SK-N-SH (cell line): ENCODE data around the gene MILR1. TPM values are rescaled to one million over a fixed set of nuclear protein-coding genes. Genes with fewer than 3 reads are reported as not detected.
A peak's percentile ranks its signal among the peaks of the same experiment; 100 is the strongest.

ENCODE experiments used
- CTCF ChIA-PET: fragments of 300-600, 350-600 bp; formaldehyde crosslinking; extraction: SDS; loops from one replicate; lab custom pipeline; 2021; lab: Yijun Ruan, JAX
- POLR2A ChIA-PET: fragments of 350-600 bp; sonication (Branson Sonifier 250); formaldehyde crosslinking; extraction: SDS; loops from one replicate; lab custom pipeline; 2020; ENCODE audit warnings: antibody characterized with exemption, inconsistent platforms; lab: Yijun Ruan, JAX
- DNase-seq: peaks from one replicate; pipeline ENCODE4 v3.0.0; 2012
- H2AFZ ChIP-seq: fragments of 200-600 bp; sonication (generic); 2 replicates; pipeline ENCODE4 v1.8.1; 2016; ENCODE audit warnings: antibody characterized with exemption, mild to moderate bottlenecking, low read depth
- H3F3A ChIP-seq: fragments of 200-600 bp; sonication (generic); replicated peaks from 2 replicates; pipeline ENCODE3; 2016; ENCODE audit warnings: antibody characterized with exemption, mild to moderate bottlenecking; ENCODE audit not compliant: insufficient read depth
- H3K27ac ChIP-seq, 2 experiments: fragments of 200-500 bp in 1 of 2; fragments of 200-600 bp in 1 of 2; sonication (Bioruptor generic) in 1 of 2; sonication (generic), shearing (Covaris generic) in 1 of 2; 2 replicates each; pipeline versions ENCODE4 v1.5.1 to v1.6.1; 2014 to 2016; ENCODE audit warnings: low read depth in 2 of 2, inconsistent platforms in 1 of 2, low read length in 1 of 2, mild to moderate bottlenecking in 1 of 2, mixed read lengths in 1 of 2
- H3K27me3 ChIP-seq: fragments of 200-600 bp; sonication (generic), shearing (Covaris generic); 2 replicates; pipeline ENCODE4 v1.6.1; 2016; ENCODE audit warnings: mixed run types; ENCODE audit not compliant: insufficient read depth
- H3K36me3 ChIP-seq, 2 experiments: fragments of 200-500 bp in 1 of 2; fragments of 200-600 bp in 1 of 2; sonication (Bioruptor generic) in 1 of 2; sonication (generic) in 1 of 2; replicated peaks in 1 of 2; 2 replicates each; pipeline versions ENCODE3 to v1.5.1; 2014 to 2016; ENCODE audit warnings: low read length in 1 of 2, mild to moderate bottlenecking in 1 of 2; ENCODE audit not compliant: insufficient read depth in 2 of 2, control insufficient read depth in 1 of 2
- H3K4me1 ChIP-seq, 2 experiments: fragments of 200-500 bp in 1 of 2; fragments of 200-600 bp in 1 of 2; sonication (Bioruptor generic) in 1 of 2; sonication (generic), shearing (Covaris generic) in 1 of 2; 2 replicates each; pipeline versions ENCODE4 v1.5.1 to v1.6.1; 2014 to 2016; ENCODE audit warnings: low read depth in 1 of 2, low read length in 1 of 2, mixed run types in 1 of 2; ENCODE audit not compliant: insufficient read depth in 2 of 2, control insufficient read depth in 1 of 2
- H3K4me2 ChIP-seq: fragments of 200-600 bp; sonication (generic), shearing (Covaris generic); 2 replicates; pipeline ENCODE4 v1.6.1; 2017; ENCODE audit warnings: mixed run types
- H3K4me3 ChIP-seq, 2 experiments: fragments of 200-500 bp in 1 of 2; fragments of 200-600 bp in 1 of 2; sonication (Bioruptor generic) in 1 of 2; sonication (generic), shearing (Covaris generic) in 1 of 2; 2 replicates each; pipeline versions ENCODE4 v1.5.1 to v1.8.1; 2014 to 2016; ENCODE audit warnings: low read depth in 2 of 2, inconsistent platforms in 1 of 2, low read length in 1 of 2, mild to moderate bottlenecking in 1 of 2, mixed read lengths in 1 of 2, moderate library complexity in 1 of 2
- H3K79me2 ChIP-seq: fragments of 200-600 bp; sonication (generic); 2 replicates; pipeline ENCODE4 v1.8.1; 2017; ENCODE audit warnings: mild to moderate bottlenecking; ENCODE audit not compliant: insufficient read depth
- H3K9ac ChIP-seq: fragments of 200-600 bp; sonication (generic); 2 replicates; pipeline ENCODE4 v1.6.1; 2017; ENCODE audit warnings: mixed run types
- H3K9me2 ChIP-seq: fragments of 200-600 bp; sonication (generic); 2 replicates; pipeline ENCODE4 v1.6.1; 2017; ENCODE audit warnings: mixed run types
- H3K9me3 ChIP-seq: fragments of 200-600 bp; sonication (generic); 2 replicates; pipeline ENCODE4 v1.6.1; 2017; ENCODE audit warnings: mixed run types, mild to moderate bottlenecking, moderate library complexity
- H4K20me1 ChIP-seq: fragments of 200-600 bp; sonication (generic); 2 replicates; pipeline ENCODE4 v1.6.1; 2017; ENCODE audit warnings: mild to moderate bottlenecking, mixed run types; ENCODE audit not compliant: insufficient read depth
- EP300 ChIP-seq, 2 experiments: IDR thresholded peaks; 2 replicates each; pipeline versions ENCODE4 v1.4.0 to v1.6.1; 2012; ENCODE audit warnings: borderline replicate concordance in 1 of 2, low read depth in 1 of 2, low read length in 1 of 2
- FOSL2 ChIP-seq: IDR thresholded peaks from 2 replicates; pipeline ENCODE4 v1.4.0; 2012; ENCODE audit warnings: low read depth, mild to moderate bottlenecking, moderate library complexity, borderline replicate concordance
- JUND ChIP-seq: IDR thresholded peaks from 2 replicates; pipeline ENCODE4 v1.4.0; 2012
- MEF2A ChIP-seq: IDR thresholded peaks from 2 replicates; pipeline ENCODE4 v1.4.0; 2012; ENCODE audit warnings: low read depth, borderline replicate concordance
- NRF1 ChIP-seq: IDR thresholded peaks from 2 replicates; pipeline ENCODE4 v1.6.1; 2012; ENCODE audit warnings: low read depth, mild to moderate bottlenecking, low read length
- RAD21 ChIP-seq: IDR thresholded peaks from 2 replicates; pipeline ENCODE4 v1.6.1; 2012; ENCODE audit warnings: mild to moderate bottlenecking, low read length
- RXRA ChIP-seq: IDR thresholded peaks from 2 replicates; pipeline ENCODE4 v1.4.0; 2012; ENCODE audit warnings: low read depth, mild to moderate bottlenecking, borderline replicate concordance
- SIN3A ChIP-seq: IDR thresholded peaks from 2 replicates; pipeline ENCODE4 v1.6.1; 2012; ENCODE audit warnings: low read depth, mild to moderate bottlenecking, low read length, moderate library complexity, borderline replicate concordance
- SMC3 ChIP-seq: IDR thresholded peaks from 2 replicates; pipeline ENCODE4 v1.6.1; 2012; ENCODE audit warnings: low read depth, low read length, improper control_type of control experiment
- TCF12 ChIP-seq: IDR thresholded peaks from 2 replicates; pipeline ENCODE4 v1.4.0; 2012
- TEAD4 ChIP-seq: IDR thresholded peaks from 2 replicates; pipeline ENCODE4 v1.4.0; 2012; ENCODE audit warnings: mild to moderate bottlenecking, borderline replicate concordance; ENCODE audit not compliant: insufficient read depth
- USF1 ChIP-seq: IDR thresholded peaks from 2 replicates; pipeline ENCODE4 v1.4.0; 2012; ENCODE audit warnings: low read depth, borderline replicate concordance
- USF2 ChIP-seq: fragments of 150-350 bp; IDR thresholded peaks from 2 replicates; pipeline ENCODE4 v1.6.1; 2017; ENCODE audit warnings: antibody characterized with exemption, low read length, low read depth, borderline replicate concordance
- YY1 ChIP-seq: IDR thresholded peaks from 2 replicates; pipeline ENCODE4 v1.4.0; 2012; ENCODE audit warnings: low read depth, mild to moderate bottlenecking
- WGBS: methylation state at CpG from one replicate; pipeline ENCODE4 v1.1.6; 2017; ENCODE audit warnings: low lambda C conversion rate; 5-methylcytosine and 5-hydroxymethylcytosine counted together
- polyA plus RNA-seq, 3 experiments: library from polyadenylated mRNA; depleted of rRNA; stranded (reverse); fragments of >200 nt; gene quantifications; 2 replicates each; pipeline ENCODE4 v1.2.3, GENCODE V29; 2012
- TF ChIP-seq, protein P1 (sequence below): fragments of 150-350 bp; IDR thresholded peaks from 2 replicates; pipeline ENCODE4 v1.6.1; 2016; ENCODE audit warnings: mild to moderate bottlenecking, low read depth, low read length
- TF ChIP-seq, protein P2 (sequence below): fragments of 200-600 bp; sonication (generic); IDR thresholded peaks from 2 replicates; pipeline ENCODE4 v1.6.1; 2017; ENCODE audit warnings: antibody characterized with exemption, mild to moderate bottlenecking, moderate library complexity
- TF ChIP-seq, protein P3 (sequence below): IDR thresholded peaks from 2 replicates; pipeline ENCODE4 v1.4.0; 2012; ENCODE audit warnings: low read depth, borderline replicate concordance

Gene MILR1
- polyA plus RNA-seq, 1 of the 3 experiments (the other 2 are of a cell fraction): 4.9 TPM

DNA sequence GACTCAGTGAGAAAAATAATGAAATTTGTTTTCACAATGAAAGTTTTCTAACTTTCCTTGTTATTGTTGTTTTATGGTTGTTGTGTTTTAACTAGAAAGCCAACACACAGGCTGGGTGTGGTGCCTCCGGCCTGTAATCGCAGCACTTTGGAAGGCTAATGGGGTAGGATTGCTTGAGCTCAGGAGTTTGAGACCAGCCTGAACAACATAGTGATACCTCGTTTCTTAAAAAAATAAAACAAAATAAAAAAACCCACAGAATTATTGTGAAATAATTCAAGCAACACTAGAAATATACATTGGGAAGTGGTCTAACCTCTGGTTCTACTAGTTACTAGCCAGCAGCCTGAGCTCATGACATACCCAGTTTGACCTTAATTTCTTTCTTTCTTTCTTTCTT, 630 bp downstream of the MILR1 start:
- Histone ChIP-seq H3K9me2 (no peaks in the 10 kb centered on the region), H3F3A (peaks cover 8% of the 10 kb centered on the region), H3K9me3 (no peaks in the 10 kb centered on the region), H2AFZ (peak overlapping the region; percentile 87), H3K4me1 (no peaks in the 10 kb centered on the region), H3K27ac (peak overlapping the region in 1 of 2 experiments; percentile 57; a peak in 2 of 4 replicates), H3K4me2 (peak overlapping the region; percentile 41; the same call in 1 of the 2 replicates), H3K79me2 (no peaks in the 10 kb centered on the region), H3K4me3 (no peak overlapping the region), H4K20me1 (no peaks in the 10 kb centered on the region), H3K27me3 (no peaks in the 10 kb centered on the region), H3K9ac (no peak overlapping the region), H3K36me3 (no peaks in the 10 kb centered on the region)
- no peak for TF ChIP-seq EP300 (IDR thresholded peaks at IDR 0.05; ENCODE audit: borderline replicate concordance in 1 of 2, low read depth in 1 of 2, low read length in 1 of 2)
- ChIA-PET CTCF (interaction anchor here (0.7 to 3.4 kb wide), 3 partner anchors 17 to 41 kb away, joined by 3 to 21 read pairs (median 3); no protein-coding TSS in a partner anchor), POLR2A (interaction anchor here (0.6 kb wide), 1 partner anchor 24 kb away, joined by 4 read pairs; no protein-coding TSS in a partner anchor)
- 92% methylated on average over 3 of the region's 3 CpGs for WGBS
- no peak for DNase-seq

- POLR2A ChIA-PET: no interaction called here
- TF ChIP-seq NRF1 (no peak), YY1 (no peak), SIN3A (no peak), TEAD4 (no peak), TCF12 (no peak), USF1 (no peak), JUND (no peak), SMC3 (no peak), FOSL2 (no peak), EP300 (IDR thresholded peaks at IDR 0.05; ENCODE audit: borderline replicate concordance in 1 of 2, low read depth in 1 of 2, low read length in 1 of 2) (no peak), MEF2A (no peak), USF2 (no peak), RAD21 (no peak), RXRA (no peak)
- TF ChIP-seq, protein P1, sequence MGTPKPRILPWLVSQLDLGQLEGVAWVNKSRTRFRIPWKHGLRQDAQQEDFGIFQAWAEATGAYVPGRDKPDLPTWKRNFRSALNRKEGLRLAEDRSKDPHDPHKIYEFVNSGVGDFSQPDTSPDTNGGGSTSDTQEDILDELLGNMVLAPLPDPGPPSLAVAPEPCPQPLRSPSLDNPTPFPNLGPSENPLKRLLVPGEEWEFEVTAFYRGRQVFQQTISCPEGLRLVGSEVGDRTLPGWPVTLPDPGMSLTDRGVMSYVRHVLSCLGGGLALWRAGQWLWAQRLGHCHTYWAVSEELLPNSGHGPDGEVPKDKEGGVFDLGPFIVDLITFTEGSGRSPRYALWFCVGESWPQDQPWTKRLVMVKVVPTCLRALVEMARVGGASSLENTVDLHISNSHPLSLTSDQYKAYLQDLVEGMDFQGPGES: no peak
- TF ChIP-seq, protein P2, sequence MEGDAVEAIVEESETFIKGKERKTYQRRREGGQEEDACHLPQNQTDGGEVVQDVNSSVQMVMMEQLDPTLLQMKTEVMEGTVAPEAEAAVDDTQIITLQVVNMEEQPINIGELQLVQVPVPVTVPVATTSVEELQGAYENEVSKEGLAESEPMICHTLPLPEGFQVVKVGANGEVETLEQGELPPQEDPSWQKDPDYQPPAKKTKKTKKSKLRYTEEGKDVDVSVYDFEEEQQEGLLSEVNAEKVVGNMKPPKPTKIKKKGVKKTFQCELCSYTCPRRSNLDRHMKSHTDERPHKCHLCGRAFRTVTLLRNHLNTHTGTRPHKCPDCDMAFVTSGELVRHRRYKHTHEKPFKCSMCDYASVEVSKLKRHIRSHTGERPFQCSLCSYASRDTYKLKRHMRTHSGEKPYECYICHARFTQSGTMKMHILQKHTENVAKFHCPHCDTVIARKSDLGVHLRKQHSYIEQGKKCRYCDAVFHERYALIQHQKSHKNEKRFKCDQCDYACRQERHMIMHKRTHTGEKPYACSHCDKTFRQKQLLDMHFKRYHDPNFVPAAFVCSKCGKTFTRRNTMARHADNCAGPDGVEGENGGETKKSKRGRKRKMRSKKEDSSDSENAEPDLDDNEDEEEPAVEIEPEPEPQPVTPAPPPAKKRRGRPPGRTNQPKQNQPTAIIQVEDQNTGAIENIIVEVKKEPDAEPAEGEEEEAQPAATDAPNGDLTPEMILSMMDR: no peak
- TF ChIP-seq, protein P3, sequence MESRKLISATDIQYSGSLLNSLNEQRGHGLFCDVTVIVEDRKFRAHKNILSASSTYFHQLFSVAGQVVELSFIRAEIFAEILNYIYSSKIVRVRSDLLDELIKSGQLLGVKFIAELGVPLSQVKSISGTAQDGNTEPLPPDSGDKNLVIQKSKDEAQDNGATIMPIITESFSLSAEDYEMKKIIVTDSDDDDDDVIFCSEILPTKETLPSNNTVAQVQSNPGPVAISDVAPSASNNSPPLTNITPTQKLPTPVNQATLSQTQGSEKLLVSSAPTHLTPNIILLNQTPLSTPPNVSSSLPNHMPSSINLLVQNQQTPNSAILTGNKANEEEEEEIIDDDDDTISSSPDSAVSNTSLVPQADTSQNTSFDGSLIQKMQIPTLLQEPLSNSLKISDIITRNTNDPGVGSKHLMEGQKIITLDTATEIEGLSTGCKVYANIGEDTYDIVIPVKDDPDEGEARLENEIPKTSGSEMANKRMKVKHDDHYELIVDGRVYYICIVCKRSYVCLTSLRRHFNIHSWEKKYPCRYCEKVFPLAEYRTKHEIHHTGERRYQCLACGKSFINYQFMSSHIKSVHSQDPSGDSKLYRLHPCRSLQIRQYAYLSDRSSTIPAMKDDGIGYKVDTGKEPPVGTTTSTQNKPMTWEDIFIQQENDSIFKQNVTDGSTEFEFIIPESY: no peak
These were observed 7.3 kb downstream of the MILR1 start for GRCh38 chr17:64455993-64456885.

More at GRCh38 chr17:64455993-64456885, 7.3 kb downstream of the MILR1 start:
- H4K20me1 ChIP-seq: no peaks in the 10 kb centered on the region
- H3K27me3 ChIP-seq: no peaks in the 10 kb centered on the region
- no peaks in the 10 kb centered on the region for H3K36me3 ChIP-seq
- H2AFZ ChIP-seq: no peak overlapping the region; the same call in 1 of the 2 replicates
- no peak overlapping the region for H3K4me3 ChIP-seq
- CTCF ChIA-PET: interaction anchor here (0.7 to 1.6 kb wide), 5 partner anchors 10 to 1280 kb away, joined by 3 to 6 read pairs (median 3); no protein-coding TSS in a partner anchor
- H3K27ac ChIP-seq: no peak overlapping the region
- H3K4me2 ChIP-seq: no peak overlapping the region
- H3K9ac ChIP-seq: no peak overlapping the region
- H3F3A ChIP-seq: no peaks in the 10 kb centered on the region
- no peaks in the 10 kb centered on the region for H3K9me2 ChIP-seq
- no peak for DNase-seq
- 79% methylated on average over 8 of the region's 8 CpGs for WGBS
- no peaks in the 10 kb centered on the region for H3K9me3 ChIP-seq
- H3K4me1 ChIP-seq: no peaks in the 10 kb centered on the region
- no peaks in the 10 kb centered on the region for H3K79me2 ChIP-seq
